ENCODE results near the gene TYW3.
A peak's percentile ranks its signal among the peaks of the same experiment; 100 is the strongest.
"Not testable (repeated sequence)": the region's sequence is repeated elsewhere in the genome, so short reads cannot be mapped to it uniquely, and the experiment has no call there.

TYW3 gene

DNA sequence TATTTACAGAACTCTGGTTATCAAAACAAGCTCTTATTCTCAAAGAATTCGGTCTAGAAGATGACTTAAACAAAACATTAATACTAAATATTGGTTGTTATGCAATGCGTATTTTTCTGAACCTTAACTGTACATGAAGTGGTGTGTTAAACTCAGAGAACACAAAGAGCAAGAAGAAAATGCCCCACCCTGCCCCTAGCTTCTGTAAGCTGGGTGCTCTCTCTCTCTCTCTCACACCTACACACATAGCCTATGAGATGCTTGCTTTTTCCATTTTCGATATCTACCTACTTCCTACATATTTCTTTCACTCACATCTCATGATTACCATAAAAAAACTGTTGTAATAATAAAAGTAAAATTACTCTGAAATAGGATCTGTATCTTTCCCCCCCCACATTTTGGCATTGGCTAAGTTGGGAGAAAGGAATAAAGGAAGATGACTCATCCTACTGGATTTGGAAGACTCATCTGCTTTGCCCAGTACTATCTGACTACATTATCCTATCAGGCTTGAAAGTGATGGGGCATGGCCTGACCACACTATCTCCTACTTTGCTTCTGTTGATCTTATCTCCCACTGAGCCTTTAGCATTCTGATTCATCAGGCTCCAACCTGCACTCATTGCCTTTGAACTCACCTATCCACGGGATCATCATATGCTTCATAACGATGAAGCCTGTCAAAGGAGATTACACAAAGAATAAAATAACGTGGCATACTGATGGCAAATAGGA, 3.0 kb upstream of the TYW3 start:
- H3K4me3 ChIP-seq (replicated peaks in 1 of 2; ENCODE audit: low read depth in 2 of 2, low read length in 2 of 2) = no peak overlapping the region
- TF ChIP-seq, protein P1, sequence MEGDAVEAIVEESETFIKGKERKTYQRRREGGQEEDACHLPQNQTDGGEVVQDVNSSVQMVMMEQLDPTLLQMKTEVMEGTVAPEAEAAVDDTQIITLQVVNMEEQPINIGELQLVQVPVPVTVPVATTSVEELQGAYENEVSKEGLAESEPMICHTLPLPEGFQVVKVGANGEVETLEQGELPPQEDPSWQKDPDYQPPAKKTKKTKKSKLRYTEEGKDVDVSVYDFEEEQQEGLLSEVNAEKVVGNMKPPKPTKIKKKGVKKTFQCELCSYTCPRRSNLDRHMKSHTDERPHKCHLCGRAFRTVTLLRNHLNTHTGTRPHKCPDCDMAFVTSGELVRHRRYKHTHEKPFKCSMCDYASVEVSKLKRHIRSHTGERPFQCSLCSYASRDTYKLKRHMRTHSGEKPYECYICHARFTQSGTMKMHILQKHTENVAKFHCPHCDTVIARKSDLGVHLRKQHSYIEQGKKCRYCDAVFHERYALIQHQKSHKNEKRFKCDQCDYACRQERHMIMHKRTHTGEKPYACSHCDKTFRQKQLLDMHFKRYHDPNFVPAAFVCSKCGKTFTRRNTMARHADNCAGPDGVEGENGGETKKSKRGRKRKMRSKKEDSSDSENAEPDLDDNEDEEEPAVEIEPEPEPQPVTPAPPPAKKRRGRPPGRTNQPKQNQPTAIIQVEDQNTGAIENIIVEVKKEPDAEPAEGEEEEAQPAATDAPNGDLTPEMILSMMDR (IDR thresholded peaks at IDR 0.05; ENCODE audit: low read depth, low read length) = no peak
- peak; percentile 36 for DNase-seq (ENCODE audit: low read depth in 2 of 2)

- TF ChIP-seq, protein P1 (IDR thresholded peaks at IDR 0.05; ENCODE audit: low read depth, low read length) = no peak
- DNase-seq (ENCODE audit: low read depth in 2 of 2) = peak in 1 of 2 donors; percentile 4
- H3K4me3 ChIP-seq (replicated peaks in 1 of 2; ENCODE audit: low read depth in 2 of 2, low read length in 2 of 2) = no peak overlapping the region
Observed at GRCh38 chr1:74731399-74732052, 1.4 kb upstream of the TYW3 start.

- DNase-seq (ENCODE audit: low read depth in 2 of 2) = not testable (repeated sequence)
- H3K4me3 ChIP-seq (replicated peaks in 1 of 2; ENCODE audit: low read depth in 2 of 2, low read length in 2 of 2) = peak overlapping the region; percentile 68 to 75
Observed at GRCh38 chr1:74732071-74732946, 643 bp upstream of the TYW3 start.

DNA sequence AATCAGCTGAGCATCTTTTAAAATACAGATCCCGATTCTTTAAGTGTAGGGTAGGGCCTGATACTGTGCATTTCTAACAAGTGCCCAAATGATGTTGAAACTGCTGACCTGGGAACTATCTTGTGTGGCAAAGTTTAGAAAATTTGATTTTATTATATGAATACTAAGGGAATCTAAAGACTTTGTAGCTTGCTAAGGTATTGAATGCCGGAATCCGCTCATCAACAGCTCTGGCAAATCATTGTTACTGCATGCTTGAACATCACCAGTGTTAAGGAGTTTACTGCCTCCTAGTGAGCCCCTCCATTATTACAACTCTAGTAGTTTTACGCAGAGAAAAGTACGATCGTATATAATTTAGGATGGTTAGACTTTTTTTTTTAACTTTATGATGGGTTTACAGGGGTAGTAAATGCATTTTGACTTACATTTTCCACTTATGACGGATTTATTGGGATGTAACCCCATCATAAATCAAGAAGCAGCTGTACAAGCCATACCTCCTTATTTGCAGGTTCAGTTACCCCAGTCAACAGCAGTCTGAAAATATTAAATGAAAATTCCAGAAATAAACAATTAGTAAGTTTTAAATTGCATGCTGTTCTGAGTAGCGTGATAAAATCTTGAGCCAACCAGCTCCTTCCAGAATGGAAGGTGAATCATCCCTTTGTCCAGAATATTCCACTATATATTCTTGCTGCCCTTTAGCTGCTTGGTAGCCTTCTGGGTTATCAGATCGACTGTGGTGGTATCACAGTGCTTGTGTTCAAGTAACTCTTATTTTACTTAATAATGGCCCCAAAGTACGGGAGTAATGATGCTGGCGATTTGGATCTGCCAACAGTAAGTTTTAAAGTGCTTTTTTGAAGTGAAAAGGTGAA, 892 bp downstream of the TYW3 start:
- peak; percentile 84 to 85 for DNase-seq (ENCODE audit: low read depth in 2 of 2)
- TF ChIP-seq, protein P1 (IDR thresholded peaks at IDR 0.05; ENCODE audit: low read depth, low read length) = peak; percentile 77
- H3K4me3 ChIP-seq (replicated peaks in 1 of 2; ENCODE audit: low read depth in 2 of 2, low read length in 2 of 2) = peak overlapping the region; percentile 68 to 75

- no peak for DNase-seq (ENCODE audit: low read depth in 2 of 2)
- TF ChIP-seq, protein P1 (IDR thresholded peaks at IDR 0.05; ENCODE audit: low read depth, low read length) = no peak
Observed at GRCh38 chr1:74737333-74737732, 4.4 kb downstream of the TYW3 start.

DNA sequence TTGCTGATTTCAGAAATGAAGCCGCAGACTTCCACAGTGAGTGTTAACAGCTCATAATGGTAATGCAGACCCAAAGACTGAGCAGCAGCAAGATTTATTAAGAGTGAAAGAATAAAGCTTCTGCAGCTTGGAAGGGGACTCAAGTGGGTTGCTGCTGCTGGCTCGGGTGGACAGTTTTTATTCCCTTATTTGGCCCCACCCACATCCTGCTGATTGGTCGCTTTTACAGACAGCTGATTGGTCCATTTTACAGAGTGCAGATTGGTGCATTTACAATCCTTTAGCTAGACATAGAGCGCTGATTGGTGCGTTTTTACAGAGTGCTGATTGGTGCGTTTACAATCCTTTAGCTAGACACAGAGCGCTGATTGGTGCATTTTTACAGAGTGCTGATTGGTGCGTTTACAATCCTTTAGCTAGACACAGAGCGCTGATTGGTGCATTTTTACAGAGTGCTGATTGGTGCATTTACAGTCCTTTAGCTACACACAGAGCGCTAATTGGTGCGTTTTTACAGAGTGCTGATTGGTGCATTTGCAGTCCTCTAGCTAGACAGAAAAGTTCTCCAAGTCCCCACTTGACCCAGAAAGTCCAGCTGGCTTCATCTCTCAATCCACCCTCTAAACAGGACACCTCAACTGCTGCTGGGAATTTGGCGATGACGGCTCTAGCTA, 7.5 kb downstream of the TYW3 start:
- DNase-seq (ENCODE audit: low read depth in 2 of 2); H3K4me3 ChIP-seq (replicated peaks in 1 of 2; ENCODE audit: low read depth in 2 of 2, low read length in 2 of 2): not testable (repeated sequence)

More at GRCh38 chr1:74737333-74737732, 4.4 kb downstream of the TYW3 start:
- no peak overlapping the region for H3K4me3 ChIP-seq (replicated peaks in 1 of 2; ENCODE audit: low read depth in 2 of 2, low read length in 2 of 2)

- H3K4me3 ChIP-seq (replicated peaks in 1 of 2; ENCODE audit: low read depth in 2 of 2, low read length in 2 of 2); DNase-seq (ENCODE audit: low read depth in 2 of 2): not testable (repeated sequence)
Observed at GRCh38 chr1:74745247-74745646, 12.3 kb downstream of the TYW3 start.

Data from cardiac fibroblast (primary cell).